Sigmoid colon (tissue), 4 donors: ENCODE measurements around the gene RAB3C.

Experiments used
- CTCF ChIP-seq, 4 experiments: fragments of 450-650 bp in 3 of 4; fragments of 200-600 bp in 1 of 4; IDR thresholded peaks; one replicate each; pipeline ENCODE4 v1.5.1; 2016 to 2019; ENCODE audit warnings: antibody characterized with exemption in 4 of 4, mild to moderate bottlenecking in 3 of 4, moderate library complexity in 2 of 4
- POLR2A ChIP-seq, 2 donors: fragments of 450-650 bp; IDR thresholded peaks; one replicate each; pipeline ENCODE4 v1.6.1; 2016; ENCODE audit warnings: antibody characterized with exemption in 2 of 2, mild to moderate bottlenecking in 2 of 2, moderate library complexity in 2 of 2
- POLR2AphosphoS5 ChIP-seq, 4 donors: sonication (generic); formaldehyde crosslinking; IDR thresholded peaks; one replicate each; pipeline ENCODE4 v1.6.1; 2017; ENCODE audit warnings: antibody characterized with exemption in 4 of 4

GRCh38 chr5:58666141-58666540 is 83.3 kb downstream of the RAB3C start:
- TF ChIP-seq CTCF (IDR thresholded peaks at IDR 0.05) (no peak), POLR2AphosphoS5 (IDR thresholded peaks at IDR 0.05) (no peak), POLR2A (IDR thresholded peaks at IDR 0.05) (no peak)
